Right ventricle myocardium inferior (tissue), 1 donor: ENCODE results near the gene GJC2. TPM values are rescaled to one million over a fixed set of nuclear protein-coding genes. Genes with fewer than 3 reads are reported as not detected.

Experiments used
- ATAC-seq: fragments of 200-7000 bp; cut with Tn5 transposase; one replicate; pipeline ENCODE4 v1.9.1; 2020; ENCODE audit warnings: mild to moderate bottlenecking, moderate library complexity
- DNase-seq: peaks from one replicate; pipeline ENCODE4 v3.0.0; 2021; ENCODE audit errors: missing footprints
- intact Hi-C: fragments of 100-400 bp; cut with DNase I; formaldehyde crosslinking; loops from one replicate; pipeline ENCODE4 v1.11.0; 2022
- long read RNA-seq: library from polyadenylated mRNA; unstranded; transcript quantifications from one replicate; pipeline ENCODE4 v2.0.0, GENCODE V29; 2021
- total RNA-seq: library from RNA; stranded (reverse); fragmentation: NEBNext Ultra II Directional; extraction: Animal tissue kit (Norgen Biotek cat#: 25700); gene quantifications from one replicate; pipeline ENCODE4 v1.2.1, GENCODE V29; 2021
- donor health status: DM: no; HTN: yes; CAD: no; lungs with severe emphysema.

The GJC2 gene
- 1.6 TPM for total RNA-seq
- long read RNA-seq, partial matches to known transcripts = 0 of 1 reads
- long read RNA-seq, other reads (novel, unspliced or antisense) = 1 of 1 reads

DNA sequence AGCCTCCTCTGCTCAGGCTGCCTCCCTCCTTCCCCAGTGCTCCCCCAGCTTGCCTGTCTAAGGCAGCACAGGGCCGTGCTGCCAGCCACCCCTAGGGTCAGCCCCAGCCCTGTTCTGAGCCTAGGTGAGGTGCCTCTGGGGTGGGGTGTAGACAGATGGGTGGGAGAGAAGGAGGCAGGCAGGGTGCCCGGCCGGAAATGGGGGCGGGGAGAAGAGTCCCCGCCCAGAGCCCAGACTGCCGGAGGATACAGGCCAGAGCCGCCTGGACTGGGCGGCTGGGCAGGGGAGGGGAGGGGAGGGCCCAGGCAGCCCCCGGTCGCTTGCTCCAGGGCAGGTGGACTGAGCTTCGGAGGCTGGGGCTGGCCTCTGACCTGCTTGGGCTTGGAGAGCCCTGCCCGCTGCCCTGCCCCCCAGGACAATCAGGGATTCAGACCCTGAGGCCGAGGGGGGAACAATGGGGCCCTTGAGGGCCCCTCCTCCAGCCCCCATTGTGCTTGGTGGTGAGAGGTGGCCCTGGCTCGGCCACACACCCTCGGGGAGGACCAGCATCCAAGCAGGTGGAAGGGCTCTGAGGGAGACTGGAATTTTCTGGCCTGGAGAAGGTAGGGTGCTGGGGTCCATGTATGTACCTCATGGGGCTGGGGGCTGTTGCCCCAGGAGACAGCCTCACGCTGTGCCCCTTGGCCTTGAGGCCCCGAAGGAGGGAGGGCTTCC is at the start of gene GJC2:
Gene GJC2, plus strand, starts transcription at position 525 of the 714 bp plus-strand sequence. CDS start 7,829 bp downstream, outside the sequence.
- DNase-seq (no peak), ATAC-seq (peak; percentile 54)
- intact Hi-C loops = no loop called here

DNA sequence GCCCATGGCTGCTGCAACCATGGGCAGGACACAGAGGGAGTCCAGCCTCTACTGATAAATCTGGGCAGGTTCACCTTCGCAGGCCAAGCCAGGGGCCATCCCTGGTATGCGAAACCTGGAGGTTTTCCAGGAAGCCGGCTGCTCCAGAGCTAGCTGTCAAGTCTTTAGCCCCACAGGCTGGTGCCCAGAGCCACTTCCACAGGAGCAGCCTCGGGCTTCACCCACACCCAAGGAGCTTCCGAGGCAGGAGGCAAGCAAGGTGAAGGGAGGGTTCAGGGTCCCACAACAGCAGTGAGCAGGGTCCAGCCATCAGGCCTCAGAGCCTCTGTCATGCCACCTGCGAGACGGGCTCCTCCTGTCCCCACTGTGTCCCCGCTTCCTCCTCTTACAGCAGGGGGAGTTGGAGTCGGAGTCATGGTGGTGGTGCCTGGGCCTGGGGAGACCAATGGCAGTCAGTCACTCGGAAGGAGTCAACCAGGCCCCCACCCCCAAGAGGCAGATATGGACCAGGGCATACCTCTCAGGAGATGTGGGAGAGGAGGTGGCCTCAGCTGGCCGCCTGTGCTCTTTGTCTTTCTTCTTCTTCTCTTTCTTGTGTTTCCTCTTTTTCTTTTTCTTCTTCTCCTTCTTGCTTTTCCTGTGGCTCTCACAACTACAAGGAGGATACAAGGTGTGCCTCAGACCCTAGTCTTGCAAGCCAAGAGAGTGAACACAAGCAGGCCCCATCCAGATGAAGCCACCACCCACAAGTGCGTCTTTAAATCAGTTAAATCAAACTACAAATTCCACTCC is 48.7 kb upstream of the GJC2 start:
- ATAC-seq = no peak
- intact Hi-C loops = no loop called here
- DNase-seq = no peak

DNA sequence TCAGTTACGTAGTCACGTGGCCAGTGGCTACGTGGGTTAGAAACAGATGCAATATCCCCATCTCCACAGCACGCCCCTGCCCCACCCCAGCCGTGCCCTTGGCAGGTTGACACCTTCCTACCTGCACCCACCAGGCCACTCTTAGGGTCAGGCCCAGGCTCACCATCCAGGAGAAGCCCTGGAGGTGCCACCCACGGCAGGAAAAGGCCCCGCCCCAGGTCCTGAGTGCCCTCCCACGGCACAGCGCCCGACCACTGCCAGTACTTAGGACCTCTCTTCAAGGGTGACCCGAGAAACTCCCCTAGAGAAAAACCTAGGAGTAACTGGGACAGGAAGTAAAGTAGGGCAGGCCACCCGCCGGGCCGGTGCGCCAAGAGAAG is 48.1 kb upstream of the GJC2 start:
- ATAC-seq (no peak), DNase-seq (no peak)
- intact Hi-C loops = no loop called here

DNA sequence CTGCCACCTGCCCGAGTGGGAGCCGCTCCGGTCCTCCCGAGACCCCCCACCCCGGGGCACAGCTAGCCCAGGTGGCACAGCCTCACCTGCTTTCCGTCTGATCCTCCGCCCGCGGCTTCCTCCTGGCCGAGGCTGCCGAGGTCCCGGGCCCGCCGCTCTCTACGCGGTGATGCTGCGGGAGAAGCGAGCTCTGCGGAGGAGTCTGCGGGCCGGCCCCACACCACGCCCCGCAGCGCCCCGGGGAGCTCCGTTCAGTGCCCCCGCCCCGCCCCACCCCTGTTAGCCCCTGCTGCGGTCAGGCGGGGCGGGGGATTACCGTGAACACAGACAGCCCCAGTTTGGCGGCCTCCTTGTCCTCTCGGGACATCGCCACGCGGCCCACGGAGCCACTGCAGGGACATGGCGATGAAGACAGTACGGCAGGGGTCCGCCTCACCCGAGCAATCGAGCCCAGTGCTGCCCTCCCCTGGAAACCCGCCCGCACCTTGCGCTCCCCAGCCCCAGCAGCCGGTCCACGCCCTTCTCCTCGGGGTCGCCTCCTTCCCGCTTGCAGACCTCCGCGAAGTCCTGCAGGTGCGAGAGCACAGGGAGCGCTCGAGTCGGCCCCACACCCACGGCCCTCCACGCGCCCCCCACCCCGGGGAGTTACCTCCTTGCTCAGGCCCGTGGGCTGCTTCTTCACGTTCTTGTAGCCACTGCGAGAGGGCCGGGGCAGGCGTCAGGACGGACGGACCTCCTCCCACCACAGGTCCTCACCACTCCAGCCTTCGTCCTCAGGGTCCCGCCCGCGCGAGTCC is 47.5 kb upstream of the GJC2 start:
- ATAC-seq (no peak), DNase-seq (no peak)
- intact Hi-C loops = no loop called here

DNA sequence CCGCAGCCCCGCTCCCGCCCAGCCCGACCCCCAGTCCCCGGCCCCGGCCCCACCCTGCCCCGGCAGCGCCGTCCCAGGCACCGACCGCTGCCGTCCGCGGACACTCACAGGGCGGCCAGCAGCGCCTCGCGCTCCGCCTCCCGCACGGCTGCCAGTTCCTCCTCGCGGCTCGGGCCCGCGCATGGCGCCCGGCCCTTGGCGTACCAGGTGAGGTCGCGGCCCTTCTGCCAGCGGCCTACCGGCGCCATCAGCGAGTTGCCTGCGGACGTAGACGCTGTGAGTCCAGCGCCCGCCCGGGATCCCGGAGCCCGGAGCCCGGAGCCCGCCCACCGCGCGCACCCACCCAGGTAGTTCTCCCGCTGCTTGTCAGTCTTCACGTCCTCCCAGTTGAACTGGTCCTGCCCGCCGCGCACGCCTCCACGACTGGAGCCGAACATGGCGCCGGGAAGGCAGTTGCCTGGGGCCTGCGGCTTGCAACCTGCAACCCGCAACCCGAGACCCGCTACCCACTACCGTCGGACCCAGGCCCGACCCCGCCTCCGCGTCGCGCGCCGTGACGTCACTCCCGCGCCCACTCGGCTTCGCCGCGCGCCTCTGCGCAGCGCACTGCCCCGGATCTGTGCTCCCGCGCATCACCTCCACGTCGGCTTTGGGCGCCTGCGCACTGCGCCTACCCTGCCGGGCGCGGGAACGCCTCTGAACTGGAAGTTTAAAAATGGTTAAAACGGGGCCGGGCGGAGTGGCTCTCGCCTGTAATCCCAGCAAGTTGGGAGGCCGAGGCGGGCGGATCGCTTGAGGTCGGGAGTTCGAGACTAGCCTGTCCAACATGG is 46.7 kb upstream of the GJC2 start, which contains the start of gene C1orf35:
Gene C1orf35, minus strand, starts transcription at position 535 of the 830 bp plus-strand sequence. Its CDS starts 98 bp downstream, at position 437.
- intact Hi-C loops = no loop called here
- peak; percentile 91 for ATAC-seq
- DNase-seq = peak; percentile 97

DNA sequence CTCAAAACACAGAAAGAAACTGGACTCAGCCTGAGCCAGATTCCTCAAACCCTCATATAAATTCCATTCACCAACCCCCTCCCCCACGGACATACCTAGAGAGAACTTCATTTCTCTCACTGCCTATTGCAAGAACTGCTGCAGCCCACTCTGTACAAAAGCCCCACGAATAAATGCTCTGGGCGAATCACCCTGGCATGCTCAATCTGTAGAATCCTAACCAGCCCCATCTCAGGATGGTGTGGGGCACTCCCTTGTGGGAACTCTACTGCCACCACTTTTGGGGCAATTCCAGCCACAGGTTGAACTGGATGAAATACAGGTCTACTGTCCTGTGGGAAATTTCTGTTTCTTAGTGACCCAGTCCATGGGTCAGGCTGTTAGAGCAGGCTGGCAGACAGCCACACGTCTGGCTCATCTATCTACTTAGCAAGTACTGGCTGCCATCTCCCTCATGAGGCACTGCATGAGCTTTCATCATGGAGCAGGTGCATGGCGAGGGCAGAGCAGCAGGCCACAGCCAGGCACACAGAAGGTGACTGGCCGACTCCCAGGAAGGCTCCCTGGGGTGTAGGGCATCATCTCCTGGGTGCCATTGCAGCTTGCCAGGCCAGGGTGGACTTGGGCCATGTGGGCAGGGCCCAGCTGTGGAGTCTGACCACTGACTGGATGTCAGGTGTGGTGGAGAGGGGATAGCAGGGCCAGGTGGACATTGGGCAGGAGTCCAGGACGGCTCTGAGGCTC is 45.0 kb upstream of the GJC2 start:
- intact Hi-C loops = no loop called here
- ATAC-seq = no peak
- DNase-seq = no peak

DNA sequence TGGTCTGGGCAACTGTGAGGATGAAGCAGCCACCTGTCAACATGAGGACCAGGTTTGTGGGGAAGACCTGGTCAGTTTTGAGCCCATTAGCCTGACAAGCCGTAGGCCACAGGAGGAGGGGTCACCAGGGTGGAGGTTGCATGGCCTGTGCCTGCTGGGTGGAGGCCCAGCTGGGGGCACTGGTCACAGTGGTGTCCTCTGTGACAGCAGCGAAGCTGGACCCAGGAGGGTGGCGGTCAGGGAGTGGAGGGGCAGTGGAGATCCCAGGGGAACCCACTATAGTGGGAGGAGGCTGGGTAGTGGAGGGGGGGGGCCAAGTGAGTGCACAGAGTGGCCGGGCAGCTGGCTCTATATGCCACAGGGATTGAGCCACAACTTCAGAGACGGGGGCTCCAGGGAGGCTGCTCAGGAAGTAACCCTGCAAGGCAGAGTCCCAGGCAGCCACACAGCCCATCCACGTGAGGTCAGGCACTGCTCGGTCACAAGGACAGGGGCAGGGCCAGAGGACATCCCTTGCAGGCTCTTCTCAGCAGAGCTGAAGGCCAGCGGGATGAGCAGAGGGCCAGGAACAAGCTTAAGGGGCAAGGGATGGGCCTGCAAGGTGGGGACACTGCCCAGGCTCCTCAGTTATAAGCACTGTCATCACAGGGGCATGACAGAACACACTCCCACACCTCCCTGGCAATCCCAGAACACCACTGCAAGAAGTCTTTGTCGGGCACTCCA is 44.3 kb upstream of the GJC2 start:
- no peak for DNase-seq
- ATAC-seq = no peak
- intact Hi-C loops = no loop called here

DNA sequence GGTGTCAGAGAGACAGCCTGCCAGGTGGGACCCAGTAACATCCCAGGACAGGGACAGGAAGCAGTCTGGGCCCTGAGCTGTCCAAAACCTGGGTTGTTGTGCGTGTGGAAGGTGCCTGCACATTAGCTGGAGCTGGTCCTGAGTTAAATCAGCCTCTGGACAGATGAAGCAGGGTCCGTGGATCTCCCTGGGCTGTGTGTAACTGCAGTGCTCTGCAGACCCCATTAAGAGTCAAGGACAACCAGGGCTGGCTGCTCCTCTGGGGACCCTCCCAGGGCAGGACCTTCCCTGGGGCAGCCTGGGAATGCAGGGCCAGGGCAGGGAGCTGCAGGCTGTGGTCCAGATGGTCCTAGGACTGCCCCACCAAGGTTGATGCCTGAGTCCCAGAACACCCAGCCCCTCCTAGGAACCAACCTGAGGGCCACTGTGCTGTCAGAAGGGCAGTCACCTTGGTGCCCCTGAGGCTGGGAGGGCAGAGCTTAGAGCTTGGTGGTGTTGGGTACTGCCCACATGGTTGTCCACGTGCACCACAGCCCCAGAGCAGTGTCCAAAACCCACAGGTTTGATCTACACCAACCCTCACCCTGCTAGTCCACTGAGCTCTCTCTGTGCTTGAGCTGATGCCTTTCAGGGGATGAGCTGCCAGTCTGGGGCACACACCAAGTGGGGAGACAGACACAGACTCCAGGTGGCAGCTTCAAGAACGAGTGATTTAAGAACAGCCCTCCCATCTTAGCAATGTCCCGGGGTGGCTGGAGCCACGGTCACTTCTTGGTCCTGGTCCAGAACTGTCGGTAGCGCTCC is 43.5 kb upstream of the GJC2 start:
- no peak for DNase-seq
- intact Hi-C loops = no loop called here
- ATAC-seq = no peak

DNA sequence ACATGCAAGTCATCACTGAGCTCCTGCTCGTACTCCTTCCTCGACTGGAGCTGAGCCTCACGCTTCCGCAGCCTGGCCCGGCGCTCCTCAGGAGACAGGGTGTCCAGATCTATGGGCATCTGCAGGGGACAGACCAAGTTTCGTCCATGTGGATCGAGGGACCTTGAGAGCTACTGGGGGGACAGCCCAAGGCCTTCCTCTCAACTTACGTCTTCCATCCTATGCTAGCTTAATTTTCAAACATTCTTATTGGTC is 43.0 kb upstream of the GJC2 start:
- DNase-seq (no peak), ATAC-seq (no peak)
- intact Hi-C loops = no loop called here

DNA sequence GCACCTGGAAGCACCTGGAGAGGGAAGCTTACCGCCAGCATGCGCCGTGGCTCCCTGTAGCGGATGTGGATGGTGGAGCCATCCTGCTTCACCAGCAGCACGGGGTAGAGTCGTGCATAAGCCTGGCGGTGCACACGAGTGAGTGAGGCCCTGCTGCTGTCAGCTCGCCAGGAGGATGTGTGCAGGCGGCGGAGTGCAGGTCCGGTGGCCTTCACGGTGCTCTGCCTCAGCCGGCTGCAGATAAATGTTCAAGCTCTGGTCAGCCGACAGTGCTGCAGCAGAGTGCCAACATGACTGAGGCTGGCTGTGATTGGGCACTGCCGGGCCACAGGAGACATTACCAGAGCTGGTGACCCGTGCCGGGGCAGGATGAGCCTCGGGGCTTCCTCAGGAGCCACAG is 42.1 kb upstream of the GJC2 start:
- DNase-seq (no peak), ATAC-seq (no peak)
- intact Hi-C loops = loop anchor here (2.0 kb wide), 2 partner anchors 25 to 33 kb away; partner anchors contain the start of genes ARF1 and GUK1

DNA sequence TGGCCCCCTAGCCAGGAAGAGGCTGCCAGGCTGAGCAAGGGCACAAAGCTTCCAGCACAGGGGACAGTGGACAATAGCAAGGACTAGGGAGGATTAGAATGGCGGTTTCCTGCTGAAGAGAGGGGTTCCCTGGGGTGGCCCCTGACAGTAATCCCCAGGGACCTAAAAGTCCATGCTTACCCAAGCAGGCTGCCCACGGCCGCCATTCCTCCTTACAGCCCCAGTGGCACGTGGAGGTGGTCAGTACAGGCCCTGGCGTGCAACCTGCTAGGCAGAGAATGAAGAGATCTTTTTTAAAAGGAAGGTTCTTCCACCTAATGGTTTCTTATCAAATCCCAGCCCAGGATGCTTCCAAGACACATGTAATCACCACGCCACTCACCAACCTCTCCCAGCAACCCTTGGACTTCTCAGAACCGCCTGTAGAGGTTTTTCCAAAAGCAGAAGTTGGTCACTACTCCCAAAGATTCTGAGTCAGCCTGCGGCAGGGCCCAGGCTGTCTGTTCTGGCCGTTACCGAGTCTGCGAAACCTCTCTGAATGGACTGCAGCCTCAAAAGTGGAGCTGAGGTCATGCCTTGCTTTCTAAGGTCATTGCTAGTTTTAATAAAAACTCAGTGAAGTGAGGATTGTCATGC is 41.6 kb upstream of the GJC2 start:
- intact Hi-C loops = loop anchor here (2.0 kb wide), 2 partner anchors 25 to 33 kb away; partner anchors contain the start of genes ARF1 and GUK1
- DNase-seq (no peak), ATAC-seq (no peak)

DNA sequence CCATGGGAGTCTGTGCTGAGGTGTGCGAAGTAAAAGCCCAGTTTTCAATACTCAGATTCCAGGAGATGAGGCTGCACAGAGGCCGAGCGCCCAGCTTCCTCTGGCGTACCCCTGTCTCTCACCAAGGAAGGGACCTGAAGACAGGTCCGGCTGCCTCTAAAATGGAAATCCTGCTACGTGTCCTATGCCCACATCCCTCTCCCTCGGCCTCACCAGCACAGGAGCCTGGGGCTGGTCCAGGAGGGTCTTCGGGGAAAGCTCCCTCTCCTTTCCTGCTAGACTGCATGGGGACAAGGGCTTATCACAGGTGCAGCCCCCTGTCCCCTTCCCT is 41.0 kb upstream of the GJC2 start:
- DNase-seq (no peak), ATAC-seq (no peak)
- intact Hi-C loops = loop anchor here (2.0 kb wide), 2 partner anchors 26 to 32 kb away; partner anchors contain the start of genes ARF1 and GUK1

DNA sequence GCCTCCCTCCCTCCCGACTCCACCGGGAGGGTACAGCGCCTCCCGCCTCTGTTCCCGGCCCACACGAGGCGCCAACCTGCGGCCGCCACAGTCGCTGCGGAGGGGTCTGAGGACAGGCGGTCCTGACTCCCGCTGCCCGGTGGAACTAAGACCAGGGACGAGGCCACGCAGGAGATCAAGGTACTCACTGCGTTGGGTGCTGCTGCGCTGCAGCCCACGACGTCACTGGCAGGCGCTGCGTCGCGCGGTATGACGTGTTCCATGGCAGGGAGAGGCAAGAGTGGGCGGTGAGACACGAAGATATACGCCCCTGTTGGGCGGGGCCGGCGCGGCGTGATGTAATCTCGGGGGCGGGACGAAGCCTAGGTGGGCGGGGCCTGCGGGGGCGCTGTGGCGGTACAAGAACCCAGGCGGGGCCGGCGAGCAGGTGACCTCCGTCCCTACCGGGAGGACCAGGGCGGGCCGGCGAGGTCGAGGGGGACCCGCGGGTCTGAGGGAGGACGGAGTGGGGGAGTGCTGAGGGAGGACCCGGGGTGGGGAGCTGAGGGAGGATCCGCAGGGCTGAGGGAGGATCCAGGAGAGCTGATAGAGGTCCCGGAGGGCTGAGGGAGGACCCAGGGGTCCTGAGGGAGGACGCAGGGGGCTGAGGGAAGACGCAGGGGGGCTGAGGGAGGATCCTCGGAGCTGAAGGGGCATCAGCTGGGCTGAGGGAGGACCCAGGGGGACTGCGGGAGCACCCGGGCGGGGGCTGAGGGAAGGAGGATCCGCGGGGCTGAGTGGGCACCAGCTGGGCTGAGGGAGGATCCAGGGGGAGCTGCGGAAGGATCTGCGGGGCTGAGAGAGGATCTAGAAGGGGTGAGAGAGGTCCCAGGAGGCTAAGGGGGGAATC is 40.4 kb upstream of the GJC2 start, which contains the start of gene MRPL55:
Gene MRPL55, minus strand, starts transcription at position 227 of the 889 bp plus-strand sequence. CDS start 1,039 bp downstream, outside the sequence.
- DNase-seq = peak; percentile 99
- intact Hi-C loops = loop anchor here (2.0 kb wide), 2 partner anchors 27 to 31 kb away; partner anchors contain the start of genes ARF1 and GUK1
- peak; percentile 96 for ATAC-seq

DNA sequence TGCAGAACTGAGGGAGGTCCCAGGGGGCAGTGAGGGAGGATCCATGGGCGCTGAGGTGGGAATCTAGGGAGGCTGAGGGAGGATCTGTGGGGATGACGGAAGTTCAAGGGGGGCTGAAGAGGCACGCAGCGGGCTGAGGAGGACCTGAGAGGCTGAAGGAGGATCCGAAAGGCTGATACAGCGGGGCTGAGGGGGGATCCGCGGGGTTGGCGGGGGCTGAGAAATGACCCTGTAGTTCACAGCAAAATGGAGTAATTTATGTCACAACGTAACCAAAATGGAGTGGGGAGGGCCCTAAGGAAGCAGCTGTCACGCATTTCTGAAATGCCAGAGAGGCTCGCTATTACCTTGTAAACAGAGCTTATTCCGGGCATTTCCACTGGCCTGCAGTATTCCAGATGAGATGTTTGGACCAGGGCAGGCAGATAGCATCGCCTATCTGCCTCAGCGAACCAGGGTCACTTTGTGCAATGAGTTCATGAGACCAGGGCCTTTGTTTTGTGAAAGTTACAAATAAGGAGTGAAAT is 39.7 kb upstream of the GJC2 start:
- no peak for DNase-seq
- no peak for ATAC-seq
- intact Hi-C loops = loop anchor here (2.0 kb wide), 2 partner anchors 27 to 31 kb away; partner anchors contain the start of genes ARF1 and GUK1

DNA sequence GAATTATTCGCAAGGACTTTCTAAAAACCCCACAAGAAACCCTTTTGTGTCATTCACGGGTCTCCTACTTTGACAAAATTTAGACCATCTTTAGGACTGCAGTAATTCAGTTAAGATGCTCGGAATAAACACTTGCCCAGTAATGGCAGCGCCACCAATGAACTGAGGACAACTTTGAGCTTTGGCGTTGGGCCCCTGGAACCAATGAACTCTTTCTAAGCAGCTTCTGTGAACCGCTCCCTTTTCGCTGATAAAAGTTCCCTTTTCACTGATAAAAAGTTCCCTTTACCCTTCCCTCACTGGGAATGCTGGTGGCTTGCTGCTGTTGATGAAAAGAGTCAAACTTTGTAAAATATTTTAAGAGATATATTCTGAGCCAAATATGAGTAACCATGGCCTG is 39.2 kb upstream of the GJC2 start:
- no peak for ATAC-seq
- intact Hi-C loops = no loop called here
- DNase-seq = no peak
